ENCODE results near the gene MYCN.

The MYCN gene

GRCh38 chr2:15970701-15971100 is 30.4 kb downstream of the MYCN start:
- H3K4me3 ChIP-seq (replicated peaks; ENCODE audit: low read depth, low read length), result no peak overlapping the region
- no peak for TF ChIP-seq CTCF (IDR thresholded peaks at IDR 0.05; ENCODE audit: low read length, missing control alignments)
- DNase-seq (ENCODE audit: low read depth), result no peak

GRCh38 chr2:15971351-15971750 is 31.0 kb downstream of the MYCN start:
- no peak for TF ChIP-seq CTCF (IDR thresholded peaks at IDR 0.05; ENCODE audit: low read length, missing control alignments)
- DNase-seq (ENCODE audit: low read depth), result no peak
- no peak overlapping the region for H3K4me3 ChIP-seq (replicated peaks; ENCODE audit: low read depth, low read length)

- H3K4me3 ChIP-seq (replicated peaks; ENCODE audit: low read depth, low read length), result no peak overlapping the region
- TF ChIP-seq CTCF (IDR thresholded peaks at IDR 0.05; ENCODE audit: low read length, missing control alignments), result no peak
- no peak for DNase-seq (ENCODE audit: low read depth)
Observed at GRCh38 chr2:15971831-15972522, 31.6 kb downstream of the MYCN start.

- TF ChIP-seq CTCF (IDR thresholded peaks at IDR 0.05; ENCODE audit: low read length, missing control alignments), result no peak
- DNase-seq (ENCODE audit: low read depth), result no peak
- no peak overlapping the region for H3K4me3 ChIP-seq (replicated peaks; ENCODE audit: low read depth, low read length)
Observed at GRCh38 chr2:15973481-15974401, 33.4 kb downstream of the MYCN start.

GRCh38 chr2:15974565-15975260 is 34.4 kb downstream of the MYCN start:
- no peak overlapping the region for H3K4me3 ChIP-seq (replicated peaks; ENCODE audit: low read depth, low read length)
- no peak for DNase-seq (ENCODE audit: low read depth)
- no peak for TF ChIP-seq CTCF (IDR thresholded peaks at IDR 0.05; ENCODE audit: low read length, missing control alignments)

- no peak for DNase-seq (ENCODE audit: low read depth)
- H3K4me3 ChIP-seq (replicated peaks; ENCODE audit: low read depth, low read length), result no peak overlapping the region
- no peak for TF ChIP-seq CTCF (IDR thresholded peaks at IDR 0.05; ENCODE audit: low read length, missing control alignments)
Observed at GRCh38 chr2:15975261-15975600, 34.9 kb downstream of the MYCN start.
